ENCODE data around the gene TTC7B. TPM values are rescaled to one million over a fixed set of nuclear protein-coding genes. Genes with fewer than 3 reads are reported as not detected.

The TTC7B gene
- total and polyA plus RNA-seq, 10 of the 15 experiments (the other 5 are each of a cell fraction or from before 2014, with no cell fraction given): under 0.01 to 1.1 (median 0.26) TPM; not detected in 2

DNA sequence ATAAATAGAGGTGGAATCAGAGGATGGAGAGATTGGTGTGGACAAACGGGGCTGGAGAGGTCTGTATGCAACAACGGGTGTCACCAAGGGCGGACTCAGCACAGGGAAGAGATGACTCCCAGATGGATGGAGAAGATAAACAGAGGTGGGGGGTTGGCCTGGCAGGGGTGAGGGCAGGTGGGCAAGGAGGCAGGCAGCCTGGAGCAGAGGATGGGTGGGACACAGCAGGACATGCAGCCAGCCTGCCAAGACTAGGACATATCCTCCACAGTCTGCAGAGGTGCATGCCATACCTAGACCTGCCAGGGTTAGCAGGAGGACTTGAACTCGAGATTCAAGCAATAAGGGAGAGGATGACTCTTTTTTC is 56.2 kb downstream of the TTC7B start:
- Histone ChIP-seq H4K20me1 (ENCODE audit: control insufficient read depth, insufficient read depth) (no peaks in the 10 kb centered on the region), H3K4me3 (no peak overlapping the region), H3K27ac (ENCODE audit: control insufficient read depth, insufficient read depth) (no peak overlapping the region), H3K9ac (ENCODE audit: control insufficient read depth, insufficient read depth, low read length) (no peak overlapping the region), H2AFZ (ENCODE audit: control insufficient read depth, low read depth, low read length) (no peak overlapping the region), H3K79me2 (ENCODE audit: control insufficient read depth, insufficient read depth, low read length) (no peaks in the 10 kb centered on the region), H3K4me2 (ENCODE audit: control insufficient read depth, insufficient read depth) (no peak overlapping the region), H3K9me3 (replicated peaks; ENCODE audit: control insufficient read depth, insufficient read depth, low read length) (no peaks in the 10 kb centered on the region), H3K36me3 (ENCODE audit: control insufficient read depth in 2 of 2, insufficient read depth in 2 of 2, low read length in 1 of 2) (no peaks in the 10 kb centered on the region), H3K27me3 (replicated peaks in 1 of 2; ENCODE audit: control insufficient read depth in 2 of 2, insufficient read depth in 2 of 2, low read length in 1 of 2) (no peaks in the 10 kb centered on the region; a peak in 1 of 4 replicates), H3K4me1 (ENCODE audit: control insufficient read depth, insufficient read depth, low read length) (peaks cover 6% of the 10 kb centered on the region)
- ChIA-PET SMC1A (ENCODE audit: uncharacterized antibody, unreplicated experiment) (interaction anchor here (0.7 to 1.7 kb wide), 2 partner anchors 15 to 22 kb away, joined by 3 to 6 read pairs; no protein-coding TSS in a partner anchor), CTCF (interaction anchor here (0.8 to 2.8 kb wide), 11 partner anchors 9 to 568 kb away, joined by 3 to 18 read pairs (median 5); no protein-coding TSS in a partner anchor), RAD21 (ENCODE audit: unreplicated experiment) (no interaction called here), POLR2A (no interaction called here)
- 54% methylated on average over 4 of the region's 4 CpGs for WGBS (ENCODE audit: insufficient coverage, insufficient replicate concordance, low lambda C conversion rate, missing lambda C conversion rate)
- BruUV-seq (replicated peaks): no TSS peak
- in situ Hi-C loops (cut with MboI): no loop called here
- FAIRE-seq: no peak
- no peak for TF ChIP-seq TAF1 (IDR thresholded peaks at IDR 0.05; ENCODE audit: borderline replicate concordance, low read depth, low read length)
- no peak for TF ChIP-seq SPI1 (IDR thresholded peaks at IDR 0.05; ENCODE audit: borderline replicate concordance, insufficient read depth, low read depth, low read length)
- TF ChIP-seq, protein P1, sequence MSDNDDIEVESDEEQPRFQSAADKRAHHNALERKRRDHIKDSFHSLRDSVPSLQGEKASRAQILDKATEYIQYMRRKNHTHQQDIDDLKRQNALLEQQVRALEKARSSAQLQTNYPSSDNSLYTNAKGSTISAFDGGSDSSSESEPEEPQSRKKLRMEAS (IDR thresholded peaks at IDR 0.05; ENCODE audit: low read depth, low read length): no peak
- no peak for TF ChIP-seq ZNF274 (IDR thresholded peaks at IDR 0.05; ENCODE audit: insufficient read depth, insufficient read length)
- TF ChIP-seq SRF (IDR thresholded peaks at IDR 0.05; ENCODE audit: low read depth in 2 of 2, low read length in 2 of 2): no peak
- no peak for TF ChIP-seq RFX5 (IDR thresholded peaks at IDR 0.05; ENCODE audit: low read depth, low read length)
- TF ChIP-seq YY1 (IDR thresholded peaks at IDR 0.05; ENCODE audit: low read depth, low read length): no peak
- TF ChIP-seq, protein P2, sequence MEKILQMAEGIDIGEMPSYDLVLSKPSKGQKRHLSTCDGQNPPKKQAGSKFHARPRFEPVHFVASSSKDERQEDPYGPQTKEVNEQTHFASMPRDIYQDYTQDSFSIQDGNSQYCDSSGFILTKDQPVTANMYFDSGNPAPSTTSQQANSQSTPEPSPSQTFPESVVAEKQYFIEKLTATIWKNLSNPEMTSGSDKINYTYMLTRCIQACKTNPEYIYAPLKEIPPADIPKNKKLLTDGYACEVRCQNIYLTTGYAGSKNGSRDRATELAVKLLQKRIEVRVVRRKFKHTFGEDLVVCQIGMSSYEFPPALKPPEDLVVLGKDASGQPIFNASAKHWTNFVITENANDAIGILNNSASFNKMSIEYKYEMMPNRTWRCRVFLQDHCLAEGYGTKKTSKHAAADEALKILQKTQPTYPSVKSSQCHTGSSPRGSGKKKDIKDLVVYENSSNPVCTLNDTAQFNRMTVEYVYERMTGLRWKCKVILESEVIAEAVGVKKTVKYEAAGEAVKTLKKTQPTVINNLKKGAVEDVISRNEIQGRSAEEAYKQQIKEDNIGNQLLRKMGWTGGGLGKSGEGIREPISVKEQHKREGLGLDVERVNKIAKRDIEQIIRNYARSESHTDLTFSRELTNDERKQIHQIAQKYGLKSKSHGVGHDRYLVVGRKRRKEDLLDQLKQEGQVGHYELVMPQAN (conservative IDR thresholded peaks at IDR 0.05): no peak
- no peak for ATAC-seq
- intact Hi-C loops (cut with micrococcal nuclease; ENCODE audit: unreplicated experiment): no loop called here
- no peak for DNase-seq (ENCODE audit: low read depth, low spot score)
